ENCODE data around the gene CACNA2D1. TPM values are rescaled to one million over a fixed set of nuclear protein-coding genes. Genes with fewer than 3 reads are reported as not detected.

The CACNA2D1 gene
- polyA plus RNA-seq (2014; cell fraction: cytosol; rRNA removed) = 10.1 and 12.7 TPM in 2 replicates
- polyA plus RNA-seq (2014; cell fraction: nucleus; rRNA removed) = 27.2 and 50.0 TPM in 2 replicates

DNA sequence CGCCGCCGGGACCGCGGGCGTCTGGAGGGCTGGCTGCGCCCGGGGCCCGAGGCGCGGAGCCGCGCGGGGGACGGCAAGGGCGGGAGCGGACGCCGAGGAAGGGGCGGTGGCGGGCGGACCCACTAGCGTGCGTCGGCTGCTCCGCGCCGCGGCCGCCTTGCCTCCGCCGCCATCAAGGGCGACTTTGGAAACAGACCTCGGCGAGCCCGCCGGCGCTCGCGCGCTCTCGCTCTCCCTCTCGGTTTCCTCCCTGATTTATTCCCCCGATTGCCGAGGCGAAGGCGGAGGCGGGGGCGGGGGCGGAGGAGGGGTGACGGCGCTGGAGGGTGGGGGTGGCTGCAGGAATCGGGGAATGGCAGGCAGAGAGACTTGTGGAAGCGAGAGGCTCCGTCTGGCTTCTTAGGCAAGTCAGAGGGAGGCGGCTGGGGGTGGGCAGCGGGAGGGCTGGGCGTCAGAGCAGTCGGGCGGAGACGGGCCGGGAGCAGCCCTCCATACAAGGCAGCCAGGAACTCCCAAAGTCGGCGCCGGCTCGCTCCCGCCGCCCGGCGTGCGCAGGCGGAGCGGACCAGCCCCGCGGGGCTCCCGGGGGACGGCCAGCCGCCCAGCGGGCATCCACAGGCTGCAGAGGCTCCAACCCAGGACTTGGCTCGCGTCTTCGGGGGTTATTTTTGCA, at the start of gene CACNA2D1:
Gene CACNA2D1 (minus strand): TSS at position 231 of the 673 bp plus-strand sequence.
- peak; percentile 90 for DNase-seq (ENCODE audit: low spot score)

DNA sequence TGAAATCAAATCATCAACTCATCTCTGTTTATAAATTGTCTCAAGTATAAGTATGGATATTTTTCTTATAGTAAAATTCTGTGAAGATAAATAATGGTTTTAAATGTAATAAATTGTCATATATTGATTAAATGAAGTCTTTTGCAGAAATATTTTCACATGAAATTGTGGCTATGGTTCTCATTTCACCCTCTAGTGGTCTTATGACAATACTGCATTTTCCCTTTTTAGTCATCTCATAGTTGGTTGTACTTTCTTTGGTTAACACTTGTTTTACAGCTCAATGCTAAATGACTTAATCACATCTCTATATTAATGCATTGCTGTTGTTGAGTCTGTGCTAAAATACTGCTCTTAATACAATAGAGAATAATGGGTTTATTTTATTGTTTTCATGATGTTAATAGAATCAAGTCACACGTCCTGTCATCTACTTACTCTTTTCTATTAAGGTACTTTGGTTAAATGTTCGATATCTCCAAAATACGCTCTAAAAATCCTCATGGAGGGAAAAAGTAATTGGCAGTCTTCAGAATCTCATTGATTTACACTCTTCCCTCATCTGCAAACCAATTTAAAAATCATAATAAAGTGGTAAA, 38.0 kb upstream of the CACNA2D1 start:
- DNase-seq (ENCODE audit: low spot score) = peak; percentile 33

GRCh38 chr7:82477733-82478515, 34.3 kb upstream of the CACNA2D1 start:
- DNase-seq (ENCODE audit: low spot score) = no peak

- DNase-seq (ENCODE audit: low spot score) = no peak
Measured at GRCh38 chr7:82472966-82473365, 29.4 kb upstream of the CACNA2D1 start.

DNA sequence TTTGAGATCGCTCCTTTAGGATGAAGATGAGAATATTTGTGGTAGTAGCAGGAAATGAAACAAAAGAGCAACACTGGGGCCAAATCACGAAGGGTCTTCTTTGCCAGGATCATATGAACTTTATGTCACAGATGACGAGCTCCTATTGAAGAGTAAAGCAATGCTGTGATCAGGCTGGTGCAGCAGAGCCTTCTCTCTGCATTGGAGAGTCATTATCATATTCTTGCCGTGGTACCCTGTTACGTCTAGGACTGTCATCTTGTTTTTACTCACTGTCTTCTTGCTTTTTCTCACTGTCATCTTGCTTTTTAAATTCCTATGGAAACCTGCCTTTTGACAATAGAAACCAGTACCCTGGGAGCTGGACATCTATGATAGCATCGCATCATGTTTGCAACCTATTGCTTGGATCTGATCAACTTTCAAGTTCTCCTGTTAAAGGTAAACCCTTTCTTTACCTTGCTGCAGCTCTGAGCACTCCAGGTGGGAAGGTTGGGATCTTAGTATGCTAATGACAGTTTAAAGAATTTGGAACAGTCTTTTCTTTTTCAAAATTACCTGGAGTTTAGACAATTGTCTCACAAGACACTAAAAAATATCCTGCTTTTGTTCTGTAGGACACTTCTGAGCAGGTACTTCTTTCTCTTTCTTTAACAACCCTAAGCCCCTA, 27.9 kb upstream of the CACNA2D1 start:
- DNase-seq (ENCODE audit: low spot score) = no peak

DNA sequence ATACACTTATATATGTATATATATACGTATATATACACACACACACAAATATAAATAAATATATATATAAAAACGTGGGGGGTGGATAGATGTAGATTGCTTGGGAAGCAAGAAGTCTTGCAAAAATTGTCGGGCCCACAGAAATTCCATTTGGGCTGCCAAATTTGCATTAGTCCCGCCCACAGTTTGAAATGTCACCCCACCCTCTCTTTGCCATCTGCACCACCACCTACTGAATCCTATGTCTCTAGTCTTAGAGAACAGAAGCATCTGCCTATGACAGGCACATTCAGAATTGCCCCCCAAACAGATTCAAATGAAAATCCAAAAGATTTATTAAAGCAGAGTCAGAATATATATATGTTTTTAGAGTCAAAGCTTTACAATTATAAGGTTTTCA, 25.6 kb upstream of the CACNA2D1 start:
- no peak for DNase-seq (ENCODE audit: low spot score)

GRCh38 chr7:82468435-82468834, 24.9 kb upstream of the CACNA2D1 start:
- DNase-seq (ENCODE audit: low spot score) = no peak

- no peak for DNase-seq (ENCODE audit: low spot score)
Measured at GRCh38 chr7:82467020-82467419, 23.4 kb upstream of the CACNA2D1 start.

DNA sequence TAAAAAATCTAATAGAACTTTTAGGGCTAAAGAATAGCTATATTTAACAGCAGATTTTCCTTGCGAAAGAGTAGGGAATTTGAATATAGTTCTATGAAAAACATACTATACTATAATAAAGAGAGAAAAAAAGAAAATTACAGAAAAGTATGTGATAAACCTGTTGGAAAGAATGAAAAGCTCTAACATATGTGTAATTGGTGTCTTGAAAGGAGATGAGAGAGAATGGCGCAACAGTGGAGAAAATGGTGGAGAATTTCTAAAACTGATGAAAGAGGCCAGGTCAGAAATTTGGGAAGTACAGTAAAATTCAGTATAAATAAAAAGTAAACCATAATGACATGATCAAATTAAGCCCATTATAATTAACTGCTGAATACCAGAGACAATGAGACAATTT, 20.8 kb upstream of the CACNA2D1 start:
- DNase-seq (ENCODE audit: low spot score) = no peak

GRCh38 chr7:82455295-82455694, 11.7 kb upstream of the CACNA2D1 start:
- DNase-seq (ENCODE audit: low spot score) = no peak

DNA sequence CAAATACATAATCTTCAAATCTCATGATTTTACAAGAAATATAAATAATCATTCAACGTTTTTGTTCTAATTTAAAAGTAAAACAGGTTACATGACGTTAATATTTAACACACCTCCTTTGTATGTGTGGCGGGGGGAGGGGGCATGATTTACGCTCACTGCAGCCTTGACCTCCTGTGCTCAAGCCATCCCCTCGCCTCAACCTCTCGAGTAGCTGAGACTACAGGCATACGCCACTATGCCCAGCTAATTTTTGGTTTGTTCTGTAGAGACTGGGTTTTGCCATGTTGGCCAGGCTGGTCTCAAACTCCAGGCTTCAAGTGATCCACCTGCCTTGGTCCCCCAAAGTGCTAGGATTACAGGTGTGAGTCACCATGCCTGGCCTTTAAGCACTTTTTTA, 7.2 kb upstream of the CACNA2D1 start:
- no peak for DNase-seq (ENCODE audit: low spot score)

GRCh38 chr7:82449910-82450309, 6.3 kb upstream of the CACNA2D1 start:
- DNase-seq (ENCODE audit: low spot score) = no peak

GRCh38 chr7:82446897-82447296, 3.3 kb upstream of the CACNA2D1 start:
- no peak for DNase-seq (ENCODE audit: low spot score)

DNA sequence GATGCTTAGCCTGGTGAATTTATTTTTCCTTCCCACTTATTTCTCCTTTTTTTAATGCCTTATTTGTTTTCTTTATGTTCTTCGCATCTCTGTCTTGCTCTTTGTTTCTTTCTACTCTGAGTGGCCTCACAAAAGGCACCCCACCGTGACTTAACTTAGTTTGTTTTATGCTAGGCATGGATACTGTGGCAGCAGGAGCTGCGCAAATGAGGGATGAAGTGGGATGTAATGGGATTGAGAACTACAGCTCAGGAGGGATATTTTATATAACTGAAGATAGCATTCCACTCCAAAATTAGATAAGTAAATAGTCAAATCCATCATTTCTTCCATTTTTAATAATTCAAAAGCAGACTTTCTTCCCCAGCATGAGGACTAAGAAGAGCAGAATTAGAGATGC, 1.7 kb upstream of the CACNA2D1 start:
- DNase-seq (ENCODE audit: low spot score) = no peak

DNA sequence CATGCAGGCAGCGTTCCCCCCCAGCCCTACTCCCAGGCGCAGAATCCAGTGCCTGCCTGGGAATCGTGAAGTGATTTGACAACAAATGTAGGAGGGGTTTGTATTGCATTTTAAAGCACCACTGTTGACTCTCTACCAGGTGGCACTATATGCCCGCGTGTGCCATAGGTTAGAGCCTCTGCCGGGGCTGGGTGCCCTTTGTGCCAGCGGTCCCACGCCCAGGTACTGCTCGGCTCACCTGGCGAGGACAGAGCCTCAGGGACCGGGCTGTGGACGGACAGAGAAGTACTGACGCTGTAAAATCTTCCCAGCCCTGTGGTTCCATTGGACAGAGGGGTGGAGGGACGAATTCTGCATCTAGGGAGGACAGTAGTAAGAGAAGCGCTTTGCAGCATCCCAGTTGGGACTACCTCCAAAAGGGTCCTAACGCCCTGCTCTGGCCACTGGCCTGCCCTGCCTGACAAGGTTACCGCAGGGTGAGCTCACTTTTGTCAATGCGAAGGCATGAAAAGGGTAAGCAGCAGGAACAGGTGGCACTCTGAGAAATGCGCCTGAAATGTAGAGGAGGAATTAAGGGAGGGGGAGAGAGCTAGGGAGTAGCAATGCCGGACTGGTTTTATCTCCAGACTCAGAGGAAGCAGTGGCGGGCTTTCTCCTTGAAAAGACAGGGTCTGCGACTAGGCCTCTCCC, 788 bp upstream of the CACNA2D1 start:
- DNase-seq (ENCODE audit: low spot score) = peak; percentile 78

DNA sequence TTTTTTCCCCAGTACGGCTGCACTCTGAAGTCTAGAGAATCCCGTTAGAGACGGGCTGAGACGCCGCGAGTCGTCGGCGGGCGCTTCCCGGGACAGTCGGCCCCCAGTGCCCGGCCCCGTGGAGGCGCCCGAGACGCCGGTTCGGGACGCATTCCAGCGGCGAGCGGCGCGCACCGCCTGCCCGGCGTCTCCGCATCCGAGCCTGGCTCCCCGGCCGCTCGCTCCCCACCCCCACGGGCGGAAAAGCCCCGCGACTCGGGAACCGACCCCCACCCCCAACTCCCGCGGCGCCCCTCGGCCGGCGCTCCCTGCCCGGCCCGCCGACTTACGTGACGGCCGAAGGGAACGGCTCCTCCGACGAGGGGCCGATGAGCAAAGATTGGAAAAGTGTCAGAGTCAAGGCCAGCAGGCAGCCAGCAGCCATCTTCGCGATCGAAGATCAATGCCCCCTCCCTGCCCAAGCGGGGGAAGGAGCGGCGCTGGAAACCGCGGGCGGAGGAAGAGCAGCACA, 486 bp downstream of the CACNA2D1 start:
- DNase-seq (ENCODE audit: low spot score) = peak; percentile 41

DNA sequence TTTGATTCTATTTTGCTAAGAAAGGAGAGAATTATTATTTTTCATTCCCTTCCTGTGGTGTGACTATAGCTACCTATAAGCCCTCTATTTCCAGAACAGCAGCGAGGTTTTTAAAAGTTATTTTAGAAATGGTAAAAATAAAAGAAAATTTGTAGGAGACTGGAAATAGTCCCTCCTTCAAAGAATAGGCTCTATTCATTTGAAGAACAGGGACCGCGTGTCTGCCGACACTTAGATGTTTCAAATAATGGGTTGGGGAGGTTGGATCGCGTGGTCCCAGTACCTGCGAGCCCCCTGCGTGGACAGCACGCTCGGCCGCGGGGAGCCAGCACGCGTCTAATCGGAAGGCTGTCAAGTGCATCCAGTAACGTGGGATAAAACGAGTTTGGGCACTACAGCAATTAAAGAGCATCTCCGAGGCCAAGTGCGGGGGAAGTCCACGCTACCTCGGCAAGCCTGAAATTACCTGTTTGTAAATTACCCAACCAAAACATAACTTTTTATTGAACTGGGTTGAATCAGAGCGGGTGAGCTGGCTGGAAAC, 1.0 kb downstream of the CACNA2D1 start:
- DNase-seq (ENCODE audit: low spot score) = peak; percentile 54

DNA sequence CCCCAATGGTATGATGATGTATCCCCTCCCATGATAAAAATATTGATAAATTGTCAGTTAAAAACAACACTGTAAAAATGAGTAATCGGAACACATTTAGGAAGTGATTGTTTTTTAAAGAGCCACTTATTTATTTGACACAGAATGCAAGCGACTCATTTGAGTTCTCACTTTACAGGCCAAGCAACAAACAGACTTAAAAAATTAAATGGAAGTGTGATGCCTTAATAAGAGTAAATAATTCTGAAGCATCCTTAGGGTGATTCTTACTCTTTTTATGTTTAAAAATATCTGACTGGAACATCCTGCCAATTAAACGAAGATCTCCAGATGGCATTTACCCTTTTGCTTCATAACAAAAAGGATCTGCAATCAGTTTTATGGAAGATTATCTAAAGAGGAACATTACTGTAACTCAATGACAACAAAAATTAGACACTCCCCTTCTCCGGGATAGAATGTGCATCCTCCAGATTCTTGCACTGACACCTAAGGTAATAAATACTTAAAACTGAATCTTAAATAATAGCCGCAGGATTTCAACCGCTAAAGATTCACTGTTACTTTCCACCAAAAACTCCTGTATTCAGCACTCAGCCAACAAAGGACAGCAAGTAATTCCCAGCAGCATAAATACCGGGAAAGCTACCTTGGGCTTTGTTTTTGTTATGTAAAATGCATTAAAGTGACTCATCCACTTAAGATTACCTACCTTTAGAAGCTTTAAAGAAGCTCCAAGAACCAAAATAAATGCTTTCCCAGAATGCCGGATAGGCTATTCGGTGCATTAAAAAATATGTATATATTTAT, 1.7 kb downstream of the CACNA2D1 start:
- peak; percentile 21 for DNase-seq (ENCODE audit: low spot score)

DNA sequence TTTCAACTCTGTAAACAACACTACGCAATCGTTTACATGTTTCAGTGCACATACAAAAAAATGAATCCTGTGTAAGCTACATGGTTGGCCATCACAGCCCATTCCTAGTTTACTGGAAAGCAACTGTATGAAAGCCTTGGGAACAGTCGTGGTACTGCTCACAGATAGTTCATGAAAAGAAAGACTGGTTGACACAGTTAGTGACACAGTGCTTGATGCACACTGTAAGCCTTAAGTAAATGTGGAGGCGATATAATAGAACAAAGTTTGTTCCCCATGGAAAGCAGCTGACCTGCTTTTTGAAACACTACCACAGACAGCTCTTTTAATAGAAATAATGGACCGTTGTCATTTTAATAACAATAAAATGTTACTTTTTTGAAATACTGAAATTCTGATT, 5.1 kb downstream of the CACNA2D1 start:
- peak; percentile 30 for DNase-seq (ENCODE audit: low spot score)

- DNase-seq (ENCODE audit: low spot score) = peak; percentile 98
Measured at GRCh38 chr7:82435769-82436168, 7.8 kb downstream of the CACNA2D1 start.

Data from SK-N-DZ (cell line).